LNCaP clone FGC (cell line): ENCODE measurements around the gene LGI1.
A peak's percentile ranks its signal among the peaks of the same experiment; 100 is the strongest.

Experiments
- DNase-seq: peaks from one replicate; pipeline ENCODE4 v3.0.0-alpha.2; 2011; ENCODE audit warnings: low read depth
- H3K4me3 ChIP-seq: 2 replicates; pipeline ENCODE4 v1.5.1; 2011; ENCODE audit warnings: mild to moderate bottlenecking, low read depth, low read length, control low read depth
- TF ChIP-seq, protein P1 (sequence below): IDR thresholded peaks from 2 replicates; pipeline ENCODE4 v1.5.1; 2012; ENCODE audit warnings: mild to moderate bottlenecking; ENCODE audit not compliant: control insufficient read depth, insufficient read depth; ENCODE audit errors: extremely low read depth

LGI1 gene

DNA sequence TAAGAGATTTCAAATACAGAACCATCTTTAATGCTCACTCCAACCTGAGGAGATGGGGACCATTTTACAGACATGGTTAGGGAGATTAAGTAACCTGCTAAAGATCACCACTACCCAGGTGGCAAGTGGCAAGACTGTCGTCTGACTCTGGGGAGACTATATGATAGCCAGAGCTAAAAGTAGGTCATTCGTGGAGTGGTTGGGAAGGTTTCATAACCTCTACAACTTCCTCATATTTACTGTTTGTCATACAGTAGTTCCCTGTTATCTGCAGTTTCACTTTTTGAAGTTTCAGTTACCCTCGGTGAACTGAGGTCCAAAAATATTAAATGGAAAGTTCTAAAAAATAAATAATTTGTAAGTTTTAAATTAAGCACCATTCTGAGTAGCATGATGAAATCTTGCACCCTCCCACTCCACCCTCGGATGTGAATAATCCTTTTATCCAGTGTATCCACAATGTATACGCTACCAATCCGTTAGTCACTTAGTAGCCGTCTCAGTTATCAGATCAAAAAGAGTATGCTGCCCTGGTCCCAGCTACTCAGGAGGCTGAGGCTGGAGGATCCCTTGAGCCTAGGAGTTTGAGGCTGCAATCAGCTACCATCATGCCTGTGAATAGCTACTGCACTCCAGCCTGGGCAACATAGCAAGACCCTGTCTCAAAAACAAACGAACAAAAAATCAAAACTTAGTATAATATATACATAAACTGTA lies 14.9 kb upstream of the LGI1 start:
- no peak overlapping the region for H3K4me3 ChIP-seq
- no peak for DNase-seq

GRCh38 chr10:93745408-93746065 lies 12.2 kb upstream of the LGI1 start:
- no peak overlapping the region for H3K4me3 ChIP-seq
- DNase-seq: no peak
- TF ChIP-seq, protein P1, sequence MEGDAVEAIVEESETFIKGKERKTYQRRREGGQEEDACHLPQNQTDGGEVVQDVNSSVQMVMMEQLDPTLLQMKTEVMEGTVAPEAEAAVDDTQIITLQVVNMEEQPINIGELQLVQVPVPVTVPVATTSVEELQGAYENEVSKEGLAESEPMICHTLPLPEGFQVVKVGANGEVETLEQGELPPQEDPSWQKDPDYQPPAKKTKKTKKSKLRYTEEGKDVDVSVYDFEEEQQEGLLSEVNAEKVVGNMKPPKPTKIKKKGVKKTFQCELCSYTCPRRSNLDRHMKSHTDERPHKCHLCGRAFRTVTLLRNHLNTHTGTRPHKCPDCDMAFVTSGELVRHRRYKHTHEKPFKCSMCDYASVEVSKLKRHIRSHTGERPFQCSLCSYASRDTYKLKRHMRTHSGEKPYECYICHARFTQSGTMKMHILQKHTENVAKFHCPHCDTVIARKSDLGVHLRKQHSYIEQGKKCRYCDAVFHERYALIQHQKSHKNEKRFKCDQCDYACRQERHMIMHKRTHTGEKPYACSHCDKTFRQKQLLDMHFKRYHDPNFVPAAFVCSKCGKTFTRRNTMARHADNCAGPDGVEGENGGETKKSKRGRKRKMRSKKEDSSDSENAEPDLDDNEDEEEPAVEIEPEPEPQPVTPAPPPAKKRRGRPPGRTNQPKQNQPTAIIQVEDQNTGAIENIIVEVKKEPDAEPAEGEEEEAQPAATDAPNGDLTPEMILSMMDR: peak; percentile 51

More for the DNA sequence above, 14.9 kb upstream of the LGI1 start:
- TF ChIP-seq, protein P1: no peak

DNA sequence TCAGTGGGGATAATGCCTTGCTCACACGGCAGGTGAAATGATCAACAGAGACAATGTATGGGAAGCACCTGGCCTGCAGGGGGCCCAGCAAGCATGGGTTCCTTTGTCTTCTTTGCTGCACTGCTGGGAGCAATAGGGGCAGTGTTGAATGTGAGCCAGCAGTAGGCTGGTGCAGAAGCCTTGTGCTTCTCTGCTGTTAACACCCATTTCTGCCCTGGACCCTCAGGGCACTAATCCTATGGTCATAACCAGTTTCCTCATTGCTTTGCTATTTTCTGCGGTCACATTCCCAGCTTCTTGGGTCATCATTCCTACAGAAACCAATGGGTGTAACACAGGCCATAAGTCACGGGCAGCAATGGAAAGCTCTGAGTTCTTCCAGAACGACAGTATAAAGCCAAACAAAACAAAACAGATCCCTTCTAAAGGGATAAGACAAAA lies 10.9 kb upstream of the LGI1 start:
- TF ChIP-seq, protein P1: 0 out of 2 replicates have a peak, but pooled peaks have one; percentile 18
- no peak for DNase-seq
- H3K4me3 ChIP-seq: no peak overlapping the region

DNA sequence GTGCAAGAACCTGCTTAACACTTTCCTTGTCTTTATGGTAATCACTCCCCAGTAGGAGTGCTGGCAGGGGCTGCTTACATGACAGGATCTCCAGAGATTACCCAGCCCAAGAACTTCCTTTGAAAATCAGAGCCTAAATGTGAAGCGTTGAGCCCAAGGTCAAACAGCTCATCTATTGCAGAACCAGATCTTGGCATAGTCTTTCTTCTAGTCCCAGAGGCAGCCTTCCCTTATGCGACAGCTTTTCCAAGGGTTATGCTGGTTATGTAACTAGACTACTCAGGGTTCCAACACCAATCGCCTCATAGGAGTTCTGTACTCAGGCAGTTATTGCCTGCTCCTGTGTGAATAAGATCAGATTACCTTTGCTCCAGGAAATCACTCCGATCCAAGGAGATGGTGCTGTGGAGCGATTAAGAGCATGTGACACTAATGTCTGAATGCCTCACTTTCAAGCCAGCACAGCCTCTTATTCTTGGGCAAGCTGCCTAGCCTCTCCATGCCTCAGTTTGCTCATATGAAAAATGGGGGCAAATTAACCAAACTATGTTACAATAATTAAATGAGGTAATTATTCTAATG lies 8.4 kb upstream of the LGI1 start:
- peak; percentile 38 for DNase-seq
- TF ChIP-seq, protein P1: no peak
- H3K4me3 ChIP-seq: no peak overlapping the region

- no peak overlapping the region for H3K4me3 ChIP-seq
- TF ChIP-seq, protein P1: no peak
- DNase-seq: no peak
Observed at GRCh38 chr10:93751124-93751523, 6.6 kb upstream of the LGI1 start.

DNA sequence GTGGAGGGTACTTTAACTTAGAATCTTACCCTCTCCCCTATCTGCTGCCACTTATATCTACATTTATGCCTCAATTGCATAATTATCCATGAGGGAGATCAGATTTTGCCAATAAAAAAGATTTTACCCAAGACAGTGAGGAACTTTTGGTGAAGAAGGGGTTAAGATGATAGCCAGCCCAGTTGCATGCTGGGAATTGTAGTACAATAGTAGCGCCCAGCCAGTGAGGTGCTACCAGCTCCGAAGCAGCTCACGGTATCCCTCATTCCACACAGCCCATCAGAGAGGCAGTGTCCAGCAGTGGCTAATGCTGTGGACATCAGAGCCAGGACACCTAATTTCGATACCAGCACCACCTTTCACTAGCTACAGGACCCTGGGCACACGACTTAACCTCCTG lies 5.9 kb upstream of the LGI1 start:
- TF ChIP-seq, protein P1: no peak
- no peak for DNase-seq
- no peak overlapping the region for H3K4me3 ChIP-seq
